Kidney (tissue), 14 donors: ENCODE measurements around the gene CPTP. TPM values are rescaled to one million over a fixed set of nuclear protein-coding genes. Genes with fewer than 3 reads are reported as not detected.
"Not testable (repeated sequence)": the region's sequence is repeated elsewhere in the genome, so short reads cannot be mapped to it uniquely, and the experiment has no call there.

ENCODE experiments used
- DNase-seq, 5 donors: peaks; one replicate each; pipeline ENCODE4 v3.0.0-alpha.2; 2013 to 2020
- FAIRE-seq: peaks from 2 replicates; lab custom pipeline; 2012; peaks lifted over from hg19 to GRCh38; lab: Jason Lieb, UNC
- H3K27ac ChIP-seq, 2 donors: one replicate each; pipeline ENCODE4 v1.7.0; 2013; ENCODE audit warnings: low read depth in 2 of 2, low read length in 2 of 2, inconsistent platforms in 1 of 2
- H3K27me3 ChIP-seq: one replicate; pipeline ENCODE4 v1.7.1; 2013; ENCODE audit warnings: low read length, inconsistent platforms; ENCODE audit not compliant: control insufficient read depth, insufficient read depth
- H3K36me3 ChIP-seq, 3 donors: one replicate each; pipeline versions ENCODE4 v1.7.0 to v1.7.1; 2013; ENCODE audit warnings: low read length in 3 of 3, control low read depth in 1 of 3, inconsistent platforms in 1 of 3; ENCODE audit not compliant: insufficient read depth in 3 of 3, control insufficient read depth in 2 of 3
- H3K4me1 ChIP-seq, 3 donors: one replicate each; pipeline versions ENCODE4 v1.7.0 to v1.7.1; 2013; ENCODE audit warnings: low read length in 3 of 3, inconsistent platforms in 1 of 3, low read depth in 1 of 3; ENCODE audit not compliant: control insufficient read depth in 2 of 3, insufficient read depth in 2 of 3
- H3K4me3 ChIP-seq, 3 donors: one replicate each; pipeline versions ENCODE4 v1.7.0 to v1.8.1; 2013; ENCODE audit warnings: low read length in 3 of 3, control low read depth in 1 of 3, inconsistent platforms in 1 of 3
- H3K9ac ChIP-seq, 3 donors: one replicate each; pipeline versions ENCODE4 v1.7.0 to v1.7.1; 2013; ENCODE audit warnings: low read length in 3 of 3, control low read depth in 1 of 3, inconsistent platforms in 1 of 3
- H3K9me3 ChIP-seq, 3 donors: one replicate each; pipeline versions ENCODE4 v1.7.0 to v1.7.1; 2013; ENCODE audit warnings: low read length in 3 of 3, control low read depth in 1 of 3, inconsistent platforms in 1 of 3; ENCODE audit not compliant: control insufficient read depth in 2 of 3, insufficient read depth in 1 of 3
- CTCF ChIP-seq: IDR thresholded peaks from 3 replicates; pipeline ENCODE4 v1.5.1; 2012; ENCODE audit warnings: mild to moderate bottlenecking, moderate library complexity, borderline replicate concordance; ENCODE audit not compliant: insufficient read depth; ENCODE audit errors: extremely low read depth
- intact Hi-C: fragments of 100-400 bp; cut with DNase I; formaldehyde crosslinking; loops from one replicate; pipeline ENCODE4 v1.11.1; 2022
- polyA plus RNA-seq: library from polyadenylated mRNA; stranded (reverse); fragments of 350-450 nt; fragmentation: Illumina TruSeq; extraction: RNeasy Lipid Tissue Mini Kit (QIAGEN cat#74804); gene quantifications from one replicate; pipeline ENCODE4 v1.2.3, GENCODE V29; 2014; ENCODE audit warnings: low read depth, low replicate concordance; ENCODE audit not compliant: insufficient read depth
- total RNA-seq: library from RNA; stranded (reverse); fragmentation: NEBNext Ultra II Directional; extraction: Animal tissue kit (Norgen Biotek cat#: 25700); gene quantifications from one replicate; pipeline ENCODE4 v1.2.1, GENCODE V29; 2021
- donor health status: control.
- donor health status: control.
- donor health status: control.
- donor health status: control.
- donor health status: control.
- donor health status: DM: yes; HTN: yes; CAD: no.
- donor health status: Normal renal cell carcinoma (clear cell type).

Gene CPTP
- total and polyA plus RNA-seq, 2 donors from 2014 or later, result 21.9 to 51.5 TPM

- TF ChIP-seq CTCF, result no peak
- H3K4me3 ChIP-seq, result no peak overlapping the region
- no peak for FAIRE-seq
- no peaks in the 10 kb centered on the region for H3K4me1 ChIP-seq
- no peaks in the 10 kb centered on the region for H3K27me3 ChIP-seq
- H3K9me3 ChIP-seq, result no peaks in the 10 kb centered on the region
- H3K36me3 ChIP-seq, result peaks cover 0 to 15% (median 11%) of the 10 kb centered on the region in 3 donors
- no peak overlapping the region for H3K9ac ChIP-seq
- H3K27ac ChIP-seq, result no peak overlapping the region
- DNase-seq, result peak in 3 of 5 donors; percentile 40 to 76 (median 52)
- intact Hi-C loops, result no loop called here
These were observed 9.1 kb upstream of the CPTP start for GRCh38 chr1:1315435-1315954.

GRCh38 chr1:1316199-1316598, 8.4 kb upstream of the CPTP start:
- H3K4me3 ChIP-seq, DNase-seq, H3K9ac ChIP-seq, intact Hi-C loops, FAIRE-seq, H3K27ac ChIP-seq, H3K27me3 ChIP-seq, H3K9me3 ChIP-seq, H3K4me1 ChIP-seq: not testable (repeated sequence)
- H3K36me3 ChIP-seq, result peaks cover 0 to 13% (median 11%) of the 10 kb centered on the region in 3 donors

GRCh38 chr1:1317420-1317819, 7.2 kb upstream of the CPTP start:
- intact Hi-C loops, result no loop called here
- H3K36me3 ChIP-seq, result peaks cover 0 to 11% (median 8%) of the 10 kb centered on the region in 3 donors
- no peak overlapping the region for H3K27ac ChIP-seq

More at GRCh38 chr1:1317420-1317819, 7.2 kb upstream of the CPTP start:
- FAIRE-seq (no peak), DNase-seq (no peak)
- Histone ChIP-seq H3K4me1 (no peaks in the 10 kb centered on the region), H3K9ac (no peak overlapping the region), H3K9me3 (no peaks in the 10 kb centered on the region), H3K4me3 (no peak overlapping the region), H3K27me3 (no peaks in the 10 kb centered on the region)
- no peak for TF ChIP-seq CTCF
